ENCODE results near the gene ADAM12.

DNA sequence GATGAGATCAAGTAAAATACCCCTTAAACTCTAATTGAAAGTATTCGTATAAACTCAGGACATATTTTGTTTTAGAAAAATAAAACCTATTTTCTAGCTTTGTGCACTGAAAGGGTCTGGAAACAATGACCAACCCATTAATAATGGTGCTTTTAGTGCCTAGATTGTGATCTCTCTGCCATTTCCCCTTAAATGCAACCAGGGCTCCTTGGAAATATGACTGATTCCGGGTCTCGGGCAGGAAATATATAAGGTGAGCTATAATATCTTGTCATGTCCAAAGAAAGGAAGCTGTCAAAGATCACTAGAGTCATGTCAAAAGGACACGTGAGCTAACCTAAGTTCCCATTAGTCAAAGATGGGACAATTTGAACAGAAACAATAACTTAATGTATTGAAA lies 12.4 kb upstream of the ADAM12 start:
- TF ChIP-seq CTCF (IDR thresholded peaks at IDR 0.05; ENCODE audit: low read depth, low read length, poor library complexity, severe bottlenecking) (no peak), EZH2phosphoT487 (IDR thresholded peaks at IDR 0.05; ENCODE audit: borderline replicate concordance, low read length) (no peak)

Measured in DOHH2 (cell line).